SK-N-MC (cell line): ENCODE data around the gene ISY1.

Experiments
- EZH2 ChIP-seq: fragments of 200-600 bp; sonication (generic); IDR thresholded peaks from one replicate; pipeline ENCODE4 v1.6.1; 2017; ENCODE audit warnings: antibody characterized with exemption
- POLR2AphosphoS5 ChIP-seq: IDR thresholded peaks from 2 replicates; pipeline ENCODE4 v1.6.1; 2012; ENCODE audit warnings: mild to moderate bottlenecking, low read depth, low read length, borderline replicate concordance

GRCh38 chr3:129118745-129119144, 42.1 kb downstream of the ISY1 start:
- no peak for TF ChIP-seq EZH2
- TF ChIP-seq POLR2AphosphoS5: no peak
